SK-N-SH (cell line): Measurements from ENCODE around the gene C3orf52. TPM values are rescaled to one million over a fixed set of nuclear protein-coding genes. Genes with fewer than 3 reads are reported as not detected.

Source experiments
- CTCF ChIA-PET: fragments of 300-600, 350-600 bp; formaldehyde crosslinking; extraction: SDS; loops from one replicate; lab custom pipeline; 2021; lab: Yijun Ruan, JAX
- POLR2A ChIA-PET: fragments of 350-600 bp; sonication (Branson Sonifier 250); formaldehyde crosslinking; extraction: SDS; loops from one replicate; lab custom pipeline; 2020; ENCODE audit warnings: antibody characterized with exemption, inconsistent platforms; lab: Yijun Ruan, JAX
- DNase-seq: peaks from one replicate; pipeline ENCODE4 v3.0.0; 2012
- H2AFZ ChIP-seq: fragments of 200-600 bp; sonication (generic); 2 replicates; pipeline ENCODE4 v1.8.1; 2016; ENCODE audit warnings: antibody characterized with exemption, mild to moderate bottlenecking, low read depth
- H3F3A ChIP-seq: fragments of 200-600 bp; sonication (generic); replicated peaks from 2 replicates; pipeline ENCODE3; 2016; ENCODE audit warnings: antibody characterized with exemption, mild to moderate bottlenecking; ENCODE audit not compliant: insufficient read depth
- H3K27ac ChIP-seq, 2 experiments: fragments of 200-500 bp in 1 of 2; fragments of 200-600 bp in 1 of 2; sonication (Bioruptor generic) in 1 of 2; sonication (generic), shearing (Covaris generic) in 1 of 2; 2 replicates each; pipeline versions ENCODE4 v1.5.1 to v1.6.1; 2014 to 2016; ENCODE audit warnings: low read depth in 2 of 2, inconsistent platforms in 1 of 2, low read length in 1 of 2, mild to moderate bottlenecking in 1 of 2, mixed read lengths in 1 of 2
- H3K27me3 ChIP-seq: fragments of 200-600 bp; sonication (generic), shearing (Covaris generic); 2 replicates; pipeline ENCODE4 v1.6.1; 2016; ENCODE audit warnings: mixed run types; ENCODE audit not compliant: insufficient read depth
- H3K36me3 ChIP-seq, 2 experiments: fragments of 200-500 bp in 1 of 2; fragments of 200-600 bp in 1 of 2; sonication (Bioruptor generic) in 1 of 2; sonication (generic) in 1 of 2; replicated peaks in 1 of 2; 2 replicates each; pipeline versions ENCODE3 to v1.5.1; 2014 to 2016; ENCODE audit warnings: low read length in 1 of 2, mild to moderate bottlenecking in 1 of 2; ENCODE audit not compliant: insufficient read depth in 2 of 2, control insufficient read depth in 1 of 2
- H3K4me1 ChIP-seq, 2 experiments: fragments of 200-500 bp in 1 of 2; fragments of 200-600 bp in 1 of 2; sonication (Bioruptor generic) in 1 of 2; sonication (generic), shearing (Covaris generic) in 1 of 2; 2 replicates each; pipeline versions ENCODE4 v1.5.1 to v1.6.1; 2014 to 2016; ENCODE audit warnings: low read depth in 1 of 2, low read length in 1 of 2, mixed run types in 1 of 2; ENCODE audit not compliant: insufficient read depth in 2 of 2, control insufficient read depth in 1 of 2
- H3K4me2 ChIP-seq: fragments of 200-600 bp; sonication (generic), shearing (Covaris generic); 2 replicates; pipeline ENCODE4 v1.6.1; 2017; ENCODE audit warnings: mixed run types
- H3K4me3 ChIP-seq, 2 experiments: fragments of 200-500 bp in 1 of 2; fragments of 200-600 bp in 1 of 2; sonication (Bioruptor generic) in 1 of 2; sonication (generic), shearing (Covaris generic) in 1 of 2; 2 replicates each; pipeline versions ENCODE4 v1.5.1 to v1.8.1; 2014 to 2016; ENCODE audit warnings: low read depth in 2 of 2, inconsistent platforms in 1 of 2, low read length in 1 of 2, mild to moderate bottlenecking in 1 of 2, mixed read lengths in 1 of 2, moderate library complexity in 1 of 2
- H3K79me2 ChIP-seq: fragments of 200-600 bp; sonication (generic); 2 replicates; pipeline ENCODE4 v1.8.1; 2017; ENCODE audit warnings: mild to moderate bottlenecking; ENCODE audit not compliant: insufficient read depth
- H3K9ac ChIP-seq: fragments of 200-600 bp; sonication (generic); 2 replicates; pipeline ENCODE4 v1.6.1; 2017; ENCODE audit warnings: mixed run types
- H3K9me2 ChIP-seq: fragments of 200-600 bp; sonication (generic); 2 replicates; pipeline ENCODE4 v1.6.1; 2017; ENCODE audit warnings: mixed run types
- H3K9me3 ChIP-seq: fragments of 200-600 bp; sonication (generic); 2 replicates; pipeline ENCODE4 v1.6.1; 2017; ENCODE audit warnings: mixed run types, mild to moderate bottlenecking, moderate library complexity
- H4K20me1 ChIP-seq: fragments of 200-600 bp; sonication (generic); 2 replicates; pipeline ENCODE4 v1.6.1; 2017; ENCODE audit warnings: mild to moderate bottlenecking, mixed run types; ENCODE audit not compliant: insufficient read depth
- CHD2 ChIP-seq: fragments of 150-350 bp; IDR thresholded peaks from 2 replicates; pipeline ENCODE4 v1.6.1; 2018; ENCODE audit warnings: low read length; ENCODE audit not compliant: partially characterized antibody
- EZH2phosphoT487 ChIP-seq: fragments of 200-600 bp; sonication (generic); IDR thresholded peaks from 2 replicates; pipeline ENCODE4 v1.6.1; 2017; ENCODE audit warnings: low read depth, mixed run types, mild to moderate bottlenecking, antibody characterized with exemption, moderate library complexity, borderline replicate concordance
- FOSL2 ChIP-seq: IDR thresholded peaks from 2 replicates; pipeline ENCODE4 v1.4.0; 2012; ENCODE audit warnings: low read depth, mild to moderate bottlenecking, moderate library complexity, borderline replicate concordance
- GATA2 ChIP-seq: sonication (generic); formaldehyde crosslinking; IDR thresholded peaks from 2 replicates; pipeline ENCODE4 v1.5.0; 2020; ENCODE audit warnings: mild to moderate bottlenecking, missing genetic modification reagents
- JUND ChIP-seq: IDR thresholded peaks from 2 replicates; pipeline ENCODE4 v1.4.0; 2012
- MEF2A ChIP-seq: IDR thresholded peaks from 2 replicates; pipeline ENCODE4 v1.4.0; 2012; ENCODE audit warnings: low read depth, borderline replicate concordance
- MXI1 ChIP-seq: IDR thresholded peaks from 2 replicates; pipeline ENCODE4 v1.6.1; 2012; ENCODE audit warnings: mild to moderate bottlenecking, low read depth, low read length, improper control_type of control experiment
- NRF1 ChIP-seq: IDR thresholded peaks from 2 replicates; pipeline ENCODE4 v1.6.1; 2012; ENCODE audit warnings: low read depth, mild to moderate bottlenecking, low read length
- RAD21 ChIP-seq: IDR thresholded peaks from 2 replicates; pipeline ENCODE4 v1.6.1; 2012; ENCODE audit warnings: mild to moderate bottlenecking, low read length
- RCOR1 ChIP-seq: fragments of 150-350 bp; IDR thresholded peaks from 2 replicates; pipeline ENCODE4 v1.6.1; 2017; ENCODE audit warnings: antibody characterized with exemption, low read length
- RXRA ChIP-seq: IDR thresholded peaks from 2 replicates; pipeline ENCODE4 v1.4.0; 2012; ENCODE audit warnings: low read depth, mild to moderate bottlenecking, borderline replicate concordance
- SIN3A ChIP-seq: IDR thresholded peaks from 2 replicates; pipeline ENCODE4 v1.6.1; 2012; ENCODE audit warnings: low read depth, mild to moderate bottlenecking, low read length, moderate library complexity, borderline replicate concordance
- SMC3 ChIP-seq: IDR thresholded peaks from 2 replicates; pipeline ENCODE4 v1.6.1; 2012; ENCODE audit warnings: low read depth, low read length, improper control_type of control experiment
- TEAD4 ChIP-seq: IDR thresholded peaks from 2 replicates; pipeline ENCODE4 v1.4.0; 2012; ENCODE audit warnings: mild to moderate bottlenecking, borderline replicate concordance; ENCODE audit not compliant: insufficient read depth
- YY1 ChIP-seq: IDR thresholded peaks from 2 replicates; pipeline ENCODE4 v1.4.0; 2012; ENCODE audit warnings: low read depth, mild to moderate bottlenecking
- WGBS: methylation state at CpG from one replicate; pipeline ENCODE4 v1.1.6; 2017; ENCODE audit warnings: low lambda C conversion rate; 5-methylcytosine and 5-hydroxymethylcytosine counted together
- polyA plus RNA-seq, 3 experiments: library from polyadenylated mRNA; depleted of rRNA; stranded (reverse); fragments of >200 nt; gene quantifications; 2 replicates each; pipeline ENCODE4 v1.2.3, GENCODE V29; 2012
- TF ChIP-seq, protein P1 (sequence below): fragments of 150-350 bp; IDR thresholded peaks from 2 replicates; pipeline ENCODE4 v1.6.1; 2017; ENCODE audit warnings: antibody characterized with exemption, low read length, low read depth, borderline replicate concordance
- TF ChIP-seq, protein P2 (sequence below): IDR thresholded peaks from 2 replicates; pipeline ENCODE4 v1.4.0; 2012; ENCODE audit warnings: low read depth, borderline replicate concordance
- TF ChIP-seq, protein P3 (sequence below): IDR thresholded peaks from 2 replicates; pipeline ENCODE4 v1.4.0; 2012; ENCODE audit warnings: low read depth
- TF ChIP-seq, protein P4 (sequence below): IDR thresholded peaks from 2 replicates; pipeline ENCODE4 v1.6.1; 2012; ENCODE audit warnings: mild to moderate bottlenecking, low read depth, low read length, moderate library complexity

The C3orf52 gene
- polyA plus RNA-seq, 1 of the 3 experiments (the other 2 are of a cell fraction) = 5.4 TPM

DNA sequence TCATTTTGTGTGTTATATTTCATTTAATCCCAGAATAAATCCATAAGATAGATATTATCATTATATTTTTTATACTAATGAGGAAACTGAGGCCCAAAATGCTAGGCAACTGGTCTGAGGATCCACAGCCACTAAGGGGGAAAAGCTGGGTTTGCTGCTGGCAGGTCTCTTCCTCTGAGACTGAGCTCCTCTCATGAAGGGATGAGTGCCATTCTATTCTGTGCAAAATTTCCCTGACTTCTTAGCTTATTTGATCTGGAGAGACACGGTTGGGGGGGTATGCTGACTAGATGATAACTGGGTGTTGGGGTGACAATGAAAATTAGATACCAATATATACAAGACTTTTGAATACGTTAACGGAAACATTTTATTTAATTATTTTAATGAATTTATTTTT is 44.9 kb downstream of the C3orf52 start:
- no peak overlapping the region for H3K4me3 ChIP-seq

GRCh38 chr3:112132088-112132487 is 45.9 kb downstream of the C3orf52 start:
- H4K20me1 ChIP-seq = no peaks in the 10 kb centered on the region
- H3K9me3 ChIP-seq = no peaks in the 10 kb centered on the region
- no peak overlapping the region for H3K9ac ChIP-seq
- H3K9me2 ChIP-seq = no peaks in the 10 kb centered on the region
- no peak overlapping the region for H3K27ac ChIP-seq
- DNase-seq = no peak
- H3K4me3 ChIP-seq = no peak overlapping the region
- H3K4me1 ChIP-seq = peaks cover 0 to 4% of the 10 kb centered on the region in 2 experiments; a peak in 2 of 4 replicates
- no peaks in the 10 kb centered on the region for H3F3A ChIP-seq
- no peak overlapping the region for H3K4me2 ChIP-seq
- WGBS = 83% methylated on average over 3 of the region's 3 CpGs
- H3K79me2 ChIP-seq = no peaks in the 10 kb centered on the region
- POLR2A ChIA-PET = no interaction called here
- no peak overlapping the region for H2AFZ ChIP-seq
- CTCF ChIA-PET = interaction anchor here (1.5 to 1.9 kb wide), 2 partner anchors 20 to 162 kb away, joined by 3 to 7 read pairs; partner anchors contain the start of gene SLC9C1
- H3K27me3 ChIP-seq = no peaks in the 10 kb centered on the region
- peaks cover 0 to 4% of the 10 kb centered on the region in 2 experiments for H3K36me3 ChIP-seq
- no peak for TF ChIP-seq TEAD4
- no peak for TF ChIP-seq YY1
- TF ChIP-seq, protein P1, sequence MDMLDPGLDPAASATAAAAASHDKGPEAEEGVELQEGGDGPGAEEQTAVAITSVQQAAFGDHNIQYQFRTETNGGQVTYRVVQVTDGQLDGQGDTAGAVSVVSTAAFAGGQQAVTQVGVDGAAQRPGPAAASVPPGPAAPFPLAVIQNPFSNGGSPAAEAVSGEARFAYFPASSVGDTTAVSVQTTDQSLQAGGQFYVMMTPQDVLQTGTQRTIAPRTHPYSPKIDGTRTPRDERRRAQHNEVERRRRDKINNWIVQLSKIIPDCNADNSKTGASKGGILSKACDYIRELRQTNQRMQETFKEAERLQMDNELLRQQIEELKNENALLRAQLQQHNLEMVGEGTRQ = no peak
- no peak for TF ChIP-seq SIN3A
- TF ChIP-seq, protein P2, sequence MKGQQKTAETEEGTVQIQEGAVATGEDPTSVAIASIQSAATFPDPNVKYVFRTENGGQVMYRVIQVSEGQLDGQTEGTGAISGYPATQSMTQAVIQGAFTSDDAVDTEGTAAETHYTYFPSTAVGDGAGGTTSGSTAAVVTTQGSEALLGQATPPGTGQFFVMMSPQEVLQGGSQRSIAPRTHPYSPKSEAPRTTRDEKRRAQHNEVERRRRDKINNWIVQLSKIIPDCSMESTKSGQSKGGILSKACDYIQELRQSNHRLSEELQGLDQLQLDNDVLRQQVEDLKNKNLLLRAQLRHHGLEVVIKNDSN = no peak
- TF ChIP-seq RCOR1 = no peak
- TF ChIP-seq MXI1 = no peak
- no peak for TF ChIP-seq JUND
- TF ChIP-seq RXRA = no peak
- no peak for TF ChIP-seq RAD21
- TF ChIP-seq GATA2 (CRISPR knock-in tag) = no peak

More for the DNA sequence above, 44.9 kb downstream of the C3orf52 start:
- Histone ChIP-seq H2AFZ (no peak overlapping the region), H3K27me3 (no peaks in the 10 kb centered on the region), H3K9me2 (no peaks in the 10 kb centered on the region), H3K4me1 (peaks cover 0 to 4% of the 10 kb centered on the region in 2 experiments; a peak in 2 of 4 replicates), H3K27ac (no peak overlapping the region), H3K36me3 (peaks cover 0 to 4% of the 10 kb centered on the region in 2 experiments), H3K9ac (no peak overlapping the region), H4K20me1 (no peaks in the 10 kb centered on the region), H3K79me2 (no peaks in the 10 kb centered on the region), H3K9me3 (no peaks in the 10 kb centered on the region), H3F3A (no peaks in the 10 kb centered on the region), H3K4me2 (no peak overlapping the region)
- CTCF ChIA-PET = interaction anchor here (0.8 to 1.9 kb wide), 2 partner anchors 9 to 19 kb away, joined by 3 to 7 read pairs; no protein-coding TSS in a partner anchor
- no peak for DNase-seq
- 76% methylated on average over 3 of the region's 3 CpGs for WGBS
- TF ChIP-seq, protein P3, sequence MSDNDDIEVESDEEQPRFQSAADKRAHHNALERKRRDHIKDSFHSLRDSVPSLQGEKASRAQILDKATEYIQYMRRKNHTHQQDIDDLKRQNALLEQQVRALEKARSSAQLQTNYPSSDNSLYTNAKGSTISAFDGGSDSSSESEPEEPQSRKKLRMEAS = no peak
- TF ChIP-seq, protein P4, sequence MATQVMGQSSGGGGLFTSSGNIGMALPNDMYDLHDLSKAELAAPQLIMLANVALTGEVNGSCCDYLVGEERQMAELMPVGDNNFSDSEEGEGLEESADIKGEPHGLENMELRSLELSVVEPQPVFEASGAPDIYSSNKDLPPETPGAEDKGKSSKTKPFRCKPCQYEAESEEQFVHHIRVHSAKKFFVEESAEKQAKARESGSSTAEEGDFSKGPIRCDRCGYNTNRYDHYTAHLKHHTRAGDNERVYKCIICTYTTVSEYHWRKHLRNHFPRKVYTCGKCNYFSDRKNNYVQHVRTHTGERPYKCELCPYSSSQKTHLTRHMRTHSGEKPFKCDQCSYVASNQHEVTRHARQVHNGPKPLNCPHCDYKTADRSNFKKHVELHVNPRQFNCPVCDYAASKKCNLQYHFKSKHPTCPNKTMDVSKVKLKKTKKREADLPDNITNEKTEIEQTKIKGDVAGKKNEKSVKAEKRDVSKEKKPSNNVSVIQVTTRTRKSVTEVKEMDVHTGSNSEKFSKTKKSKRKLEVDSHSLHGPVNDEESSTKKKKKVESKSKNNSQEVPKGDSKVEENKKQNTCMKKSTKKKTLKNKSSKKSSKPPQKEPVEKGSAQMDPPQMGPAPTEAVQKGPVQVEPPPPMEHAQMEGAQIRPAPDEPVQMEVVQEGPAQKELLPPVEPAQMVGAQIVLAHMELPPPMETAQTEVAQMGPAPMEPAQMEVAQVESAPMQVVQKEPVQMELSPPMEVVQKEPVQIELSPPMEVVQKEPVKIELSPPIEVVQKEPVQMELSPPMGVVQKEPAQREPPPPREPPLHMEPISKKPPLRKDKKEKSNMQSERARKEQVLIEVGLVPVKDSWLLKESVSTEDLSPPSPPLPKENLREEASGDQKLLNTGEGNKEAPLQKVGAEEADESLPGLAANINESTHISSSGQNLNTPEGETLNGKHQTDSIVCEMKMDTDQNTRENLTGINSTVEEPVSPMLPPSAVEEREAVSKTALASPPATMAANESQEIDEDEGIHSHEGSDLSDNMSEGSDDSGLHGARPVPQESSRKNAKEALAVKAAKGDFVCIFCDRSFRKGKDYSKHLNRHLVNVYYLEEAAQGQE = no peak
- no peak for TF ChIP-seq TEAD4
- no peak for TF ChIP-seq SIN3A
- TF ChIP-seq, protein P2 = no peak
- TF ChIP-seq SMC3 = no peak
- no peak for TF ChIP-seq NRF1
- TF ChIP-seq FOSL2 = no peak
- TF ChIP-seq MEF2A = no peak
- no peak for TF ChIP-seq CHD2
- TF ChIP-seq EZH2phosphoT487 = no peak
- TF ChIP-seq MXI1 = no peak
- POLR2A ChIA-PET = no interaction called here
